HG02763 (cell line): ENCODE results near the gene TSPO2.
"Not testable (repeated sequence)": the region's sequence is repeated elsewhere in the genome, so short reads cannot be mapped to it uniquely, and the experiment has no call there.

Source experiments
- ATAC-seq: cut with Tn5 transposase; IDR thresholded peaks from one replicate; pipeline ENCODE4 v1.9.1; 2021; ENCODE audit warnings: mild to moderate bottlenecking, moderate library complexity; ENCODE audit not compliant: unreplicated experiment

TSPO2 gene, protein sequence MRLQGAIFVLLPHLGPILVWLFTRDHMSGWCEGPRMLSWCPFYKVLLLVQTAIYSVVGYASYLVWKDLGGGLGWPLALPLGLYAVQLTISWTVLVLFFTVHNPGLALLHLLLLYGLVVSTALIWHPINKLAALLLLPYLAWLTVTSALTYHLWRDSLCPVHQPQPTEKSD

DNA sequence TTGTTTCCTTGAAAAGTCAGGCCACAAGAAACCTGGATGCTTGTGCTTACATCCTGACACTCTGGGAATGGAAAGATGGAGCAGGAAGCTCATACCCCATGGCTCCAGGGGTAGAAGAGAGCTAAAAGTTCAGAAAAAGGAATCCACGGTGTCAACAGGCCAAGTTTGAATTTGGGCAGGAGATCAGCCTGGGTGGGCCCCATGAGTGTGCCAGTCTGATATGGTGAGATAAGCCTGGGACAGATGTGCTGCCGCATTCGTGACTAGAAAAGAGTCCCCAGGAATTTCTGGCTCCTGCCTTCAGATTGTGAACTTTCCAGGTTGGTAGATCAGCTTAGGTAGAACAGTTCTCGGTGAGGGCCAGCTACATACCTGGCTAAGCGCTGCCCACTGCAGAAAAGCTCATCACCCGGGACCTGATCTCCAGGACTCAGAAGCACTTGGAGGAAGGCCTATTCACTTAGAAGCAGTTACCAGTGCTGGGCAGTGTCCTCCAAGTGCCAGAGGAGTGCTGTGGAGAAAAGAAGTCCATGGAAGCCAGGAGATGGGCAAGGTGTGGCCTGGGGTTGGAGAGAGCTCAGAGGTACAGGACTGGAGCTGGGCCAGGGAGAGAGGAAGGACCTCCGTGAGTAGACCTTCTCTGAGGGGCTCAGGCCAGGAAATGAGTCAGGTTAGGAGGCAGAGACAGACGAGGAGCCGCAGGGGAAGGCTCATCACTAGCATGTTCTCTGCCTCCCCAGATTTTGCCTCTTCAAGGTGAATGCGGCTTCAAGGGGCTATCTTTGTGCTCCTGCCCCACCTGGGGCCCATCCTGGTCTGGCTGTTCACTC, at the start of gene TSPO2:
Gene TSPO2 (plus strand): TSS at position 242 of the 830 bp plus-strand sequence. CDS start 519 bp downstream, at position 761.
- no peak for ATAC-seq

DNA sequence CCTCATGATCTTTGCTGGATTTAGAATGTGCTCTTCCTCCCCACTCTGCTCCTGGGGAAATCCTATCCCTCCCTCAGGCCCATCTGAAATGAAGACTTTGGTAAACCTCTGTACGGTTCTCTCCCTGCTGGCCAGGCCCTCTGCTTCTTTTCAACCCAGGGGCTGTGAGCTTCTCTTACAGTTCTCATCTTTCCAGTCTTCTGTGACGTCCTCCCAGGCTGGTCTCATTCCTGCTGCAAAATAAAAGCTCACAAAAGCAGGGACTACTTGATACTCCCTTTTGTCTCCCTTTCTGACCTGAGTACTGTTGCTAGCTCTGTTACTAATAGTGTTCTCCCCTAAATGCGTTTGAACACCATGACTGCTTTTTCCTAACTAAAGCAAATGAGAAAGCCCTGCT, 49.5 kb upstream of the TSPO2 start:
- no peak for ATAC-seq

DNA sequence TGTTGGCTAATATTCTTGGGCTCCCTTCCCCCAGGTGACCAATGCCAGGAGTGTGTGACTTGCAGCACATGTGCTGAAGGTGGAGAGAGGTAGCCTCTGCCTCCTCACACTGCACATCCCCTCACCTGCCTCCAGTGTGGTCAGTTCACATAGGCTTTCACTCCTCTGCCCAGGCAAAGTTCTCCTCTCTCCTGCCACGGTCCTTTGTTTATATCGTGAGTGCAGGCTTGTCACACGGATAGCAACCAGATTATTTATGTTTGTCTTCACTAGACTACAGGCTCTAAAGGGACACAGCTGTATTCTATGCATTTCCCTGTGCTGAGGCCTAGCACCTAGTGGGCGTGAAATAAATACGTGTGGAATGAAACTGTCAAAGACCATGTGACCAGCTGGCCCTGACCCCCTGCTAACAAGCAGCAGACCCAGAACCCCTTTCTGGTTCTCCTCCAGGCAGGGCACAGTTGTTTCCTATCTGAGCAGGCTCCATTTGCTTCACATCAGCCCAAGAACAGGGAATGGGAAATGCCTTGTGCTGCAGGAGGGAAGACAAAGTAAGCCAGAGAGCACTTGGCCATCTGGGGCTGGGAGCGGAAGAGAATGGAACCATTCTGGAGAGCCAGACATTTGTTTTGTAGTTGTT, 45.6 kb upstream of the TSPO2 start:
- ATAC-seq, result no peak

DNA sequence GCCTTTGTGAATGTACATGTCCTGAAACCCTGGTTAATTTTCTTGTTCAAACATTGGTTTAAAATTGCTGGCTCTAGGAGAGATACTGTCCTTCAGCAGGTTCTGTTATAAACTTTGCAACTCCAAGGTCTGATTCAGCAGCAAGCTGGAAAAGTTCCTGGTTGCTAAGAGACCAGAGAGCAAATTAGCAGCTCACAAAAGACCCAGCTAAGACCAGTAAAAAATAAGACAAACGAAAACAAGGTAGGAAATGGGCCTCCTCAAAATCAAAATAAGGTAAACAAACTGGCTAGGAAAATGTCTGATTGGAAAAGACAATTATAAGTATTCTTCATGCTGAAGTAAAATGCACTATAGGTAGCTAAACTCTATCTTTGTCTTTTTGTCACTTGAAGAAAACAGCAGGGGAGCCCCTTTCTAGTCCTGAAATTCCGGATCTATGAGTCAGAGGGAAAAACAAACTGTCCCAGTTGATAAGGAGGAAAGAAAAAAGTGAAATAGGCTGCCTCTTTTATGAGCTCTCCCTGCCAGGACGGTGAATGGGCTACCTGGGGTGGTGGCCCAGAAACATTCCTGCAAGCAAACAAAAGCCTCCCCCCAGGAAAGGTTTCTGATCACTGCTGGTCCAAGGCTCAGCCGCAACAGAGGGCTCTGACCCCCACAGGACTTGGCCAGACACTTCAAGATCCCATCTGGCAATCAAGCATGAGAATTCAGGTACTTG, 44.9 kb upstream of the TSPO2 start:
- no peak for ATAC-seq

DNA sequence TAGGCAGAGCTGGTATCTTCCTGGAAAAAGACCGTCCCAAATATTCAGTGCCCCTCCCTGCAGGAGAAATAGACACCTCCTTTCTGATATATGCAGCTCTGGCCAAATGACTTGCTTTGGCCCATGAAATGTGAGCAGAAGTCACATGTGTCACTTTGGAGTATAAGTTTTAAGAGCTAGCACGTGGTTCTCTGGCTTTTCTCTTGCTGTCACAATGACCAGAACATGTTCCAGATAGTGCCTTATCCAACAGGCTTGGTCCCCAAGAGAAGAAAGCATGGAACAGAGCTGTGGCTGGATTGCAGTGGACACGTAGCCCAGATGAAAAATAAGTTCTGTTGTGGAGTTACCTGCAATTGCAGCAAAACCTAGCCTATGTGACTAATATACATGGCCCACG, 43.6 kb upstream of the TSPO2 start:
- no peak for ATAC-seq

DNA sequence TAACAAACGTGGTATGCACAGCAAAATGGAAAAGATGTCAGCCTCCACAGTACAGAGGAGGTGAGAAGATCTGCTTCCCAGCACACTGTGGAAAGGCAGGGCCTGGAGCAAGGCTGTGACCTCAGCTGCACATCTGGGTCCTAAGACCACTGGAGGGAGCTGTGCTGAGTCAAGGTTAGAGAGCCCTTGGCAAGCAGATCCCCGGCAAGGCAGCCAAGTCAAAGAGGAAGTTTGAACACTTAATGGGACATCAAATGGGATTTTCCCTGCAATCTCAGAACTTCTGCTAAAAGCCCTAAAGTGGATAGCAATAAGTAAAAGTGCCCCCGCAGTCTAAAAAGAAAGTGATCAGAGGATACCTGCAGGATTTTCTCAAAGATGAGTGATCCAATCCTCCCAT, 42.7 kb upstream of the TSPO2 start:
- no peak for ATAC-seq

DNA sequence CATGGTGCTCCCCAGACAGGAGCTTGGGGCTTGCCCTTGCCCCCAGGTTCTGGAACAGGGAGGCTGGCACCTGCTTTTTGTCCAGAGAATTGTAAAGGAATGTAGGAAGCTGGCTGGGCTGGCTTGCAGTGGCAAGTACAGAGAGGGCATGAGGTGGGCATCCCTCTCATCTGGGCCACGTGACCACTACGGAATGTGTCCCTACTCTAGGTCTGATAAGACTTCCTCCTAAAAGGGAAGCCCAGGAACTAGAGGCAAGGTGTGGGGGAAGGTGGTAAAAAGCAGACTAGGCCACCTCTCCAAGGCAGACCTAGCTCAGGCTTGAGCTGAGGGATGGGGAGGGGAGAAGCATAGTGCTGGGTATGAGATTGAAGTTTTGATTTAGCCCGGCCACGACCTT, 42.0 kb upstream of the TSPO2 start:
- ATAC-seq, result no peak

DNA sequence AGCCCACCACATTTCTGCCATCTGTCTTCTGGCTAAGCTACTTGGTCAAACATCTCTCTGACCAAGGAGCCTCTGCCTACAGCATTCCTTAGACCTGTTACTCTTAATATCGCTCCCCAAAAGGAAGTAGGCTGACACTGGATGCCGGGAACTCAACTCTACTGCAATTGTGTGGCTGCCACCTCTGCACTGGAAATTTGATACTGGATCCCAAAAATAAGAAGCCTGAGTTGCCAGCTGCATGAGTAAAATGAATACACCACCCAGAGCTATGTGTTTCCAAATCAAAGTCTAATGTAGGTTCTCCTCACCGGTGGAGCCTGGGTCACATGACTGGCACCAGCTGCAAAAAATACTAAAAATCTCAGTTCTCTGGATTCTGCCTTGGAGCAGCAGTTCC, 40.1 kb upstream of the TSPO2 start:
- ATAC-seq, result no peak

DNA sequence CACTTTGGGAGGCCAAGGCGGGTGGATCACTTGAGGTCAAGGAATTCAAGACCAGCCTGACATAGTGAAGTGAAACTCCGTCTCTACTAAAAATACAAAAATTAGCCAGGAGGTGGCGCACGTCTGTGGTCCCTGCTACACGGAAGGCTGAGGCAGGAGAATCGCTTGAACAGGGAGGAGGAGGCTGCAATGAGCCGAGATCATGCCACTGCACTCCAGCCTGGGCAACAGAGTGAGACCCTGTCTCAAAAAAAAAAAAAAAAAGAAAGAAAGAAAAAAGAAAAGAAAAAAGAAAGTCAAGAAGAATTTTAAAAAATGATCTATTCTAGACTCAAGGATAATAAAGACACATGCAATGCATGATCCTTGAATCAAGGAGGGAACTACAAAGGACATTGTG, 36.0 kb upstream of the TSPO2 start:
- not testable (repeated sequence) for ATAC-seq

DNA sequence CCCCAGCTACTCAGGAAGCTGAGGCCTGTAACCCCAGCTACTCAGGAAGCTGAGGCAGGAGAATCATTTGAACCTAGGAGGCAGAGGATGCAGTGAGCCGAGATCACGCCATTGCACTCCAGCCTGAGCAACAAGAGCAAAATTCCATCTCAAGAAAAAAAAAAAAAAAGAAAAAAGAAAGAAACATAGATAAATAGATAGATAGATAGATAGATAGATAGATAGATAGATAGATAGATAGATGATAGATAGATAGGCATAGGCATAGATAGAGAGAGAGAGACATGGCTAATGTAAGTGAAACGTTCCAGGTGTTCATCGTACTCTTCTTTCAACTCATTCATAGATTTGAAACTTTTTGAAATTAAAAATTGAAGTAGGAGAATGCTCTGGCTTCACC, 35.3 kb upstream of the TSPO2 start:
- ATAC-seq, result not testable (repeated sequence)

DNA sequence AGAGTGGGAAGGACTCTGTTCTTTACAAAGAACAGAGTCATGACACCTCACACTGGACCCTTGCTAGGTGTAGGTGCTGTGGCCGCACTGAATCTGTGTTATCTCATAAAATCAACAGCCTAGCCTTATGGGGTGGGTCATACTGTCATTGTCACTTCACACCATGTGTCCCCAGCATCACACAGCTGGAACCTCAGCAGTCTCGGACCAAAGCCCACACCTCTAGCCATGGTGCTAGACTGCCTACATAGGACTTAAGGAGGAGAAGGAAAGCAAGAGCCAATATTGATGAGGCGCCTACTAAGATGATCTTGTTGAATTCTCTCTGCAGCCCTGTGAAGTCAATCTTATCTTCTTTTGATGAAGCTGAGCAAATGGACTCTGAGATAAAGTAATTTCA, 34.3 kb upstream of the TSPO2 start:
- no peak for ATAC-seq

DNA sequence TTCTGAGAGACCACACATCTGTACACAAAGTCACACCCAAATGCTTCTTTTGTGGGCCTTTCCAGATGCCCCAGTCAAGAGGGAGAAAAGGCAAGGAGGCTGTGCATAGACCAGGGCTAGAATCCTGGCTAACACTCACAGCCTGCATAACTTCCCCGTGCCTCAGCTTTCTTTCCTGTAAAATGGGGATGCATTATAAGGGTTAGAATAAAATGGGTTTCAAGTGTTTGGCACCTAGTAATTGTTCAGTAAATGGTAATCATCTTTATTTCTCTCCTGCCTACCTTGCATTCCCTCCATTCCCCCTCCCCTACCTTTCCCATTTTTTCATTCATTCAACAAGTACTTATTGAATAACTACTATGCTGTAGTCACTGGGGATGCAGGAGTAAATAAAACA, 32.6 kb upstream of the TSPO2 start:
- no peak for ATAC-seq

DNA sequence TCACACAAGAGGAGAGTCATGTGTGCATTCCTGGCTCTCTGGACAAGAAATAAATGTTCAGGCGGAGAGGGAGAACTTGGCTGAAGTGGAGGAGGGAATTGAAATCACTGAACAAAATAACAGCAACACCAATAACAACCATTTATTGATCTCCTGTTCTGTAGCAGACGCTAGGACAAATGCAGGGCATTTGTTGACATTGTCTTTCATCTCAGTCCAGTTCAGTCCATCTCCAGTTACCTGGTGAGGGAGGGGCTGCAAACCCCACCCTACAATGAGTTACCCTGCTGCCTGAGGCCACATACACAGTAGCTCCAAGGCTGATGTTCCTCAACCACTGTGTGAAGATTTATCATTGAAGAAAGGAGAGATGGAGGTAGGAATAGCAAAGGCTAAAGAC, 30.6 kb upstream of the TSPO2 start:
- no peak for ATAC-seq

DNA sequence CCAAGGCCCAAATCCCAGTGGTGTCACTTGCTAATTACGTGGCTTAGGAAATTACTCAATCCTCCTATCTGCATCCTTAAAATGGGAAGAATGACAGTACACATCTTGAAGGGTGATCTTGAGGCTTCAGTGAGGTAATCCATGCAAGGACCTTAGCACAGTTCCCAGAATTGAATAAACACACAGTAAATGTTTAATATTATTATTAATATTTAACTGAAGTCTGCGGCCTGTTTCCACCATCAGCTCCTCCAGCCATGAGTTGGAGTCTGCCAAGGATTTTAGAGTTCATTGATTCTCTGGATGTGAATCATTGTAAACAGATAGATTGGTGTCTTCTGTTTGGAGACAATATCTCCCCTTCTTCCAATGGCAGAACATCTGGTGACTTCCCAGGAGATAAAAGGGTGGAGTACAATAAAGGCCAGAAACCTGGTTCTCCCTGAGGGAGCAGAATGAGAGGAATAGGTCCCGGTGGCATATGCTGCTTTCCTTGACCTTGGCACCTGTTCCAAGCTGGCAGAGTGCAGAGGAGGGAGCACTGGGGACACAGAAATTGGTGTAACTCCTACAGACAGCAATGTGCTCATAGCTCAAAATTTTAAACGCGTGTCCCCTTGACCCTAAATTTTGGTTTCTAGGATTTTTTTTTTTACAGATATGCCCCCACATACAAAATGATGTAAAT, 28.7 kb upstream of the TSPO2 start:
- no peak for ATAC-seq

DNA sequence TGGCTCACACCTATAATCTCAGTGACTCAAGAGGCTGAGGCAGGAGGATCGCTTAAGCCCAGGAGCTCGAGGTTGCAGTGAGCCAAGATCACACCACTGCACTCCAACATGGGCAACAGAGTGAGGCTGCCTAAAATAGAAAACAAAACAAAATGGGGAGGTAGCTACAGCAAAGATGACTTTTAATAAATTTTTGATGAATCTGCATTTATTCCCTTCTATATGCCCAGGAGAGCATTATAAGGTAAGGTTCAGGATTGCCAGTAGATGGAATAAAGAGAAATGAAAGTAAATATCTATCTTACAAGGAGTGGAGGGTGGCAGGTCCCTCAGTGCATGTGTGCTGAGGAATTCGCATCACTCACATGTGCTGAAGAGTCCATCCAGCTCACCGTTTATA, 27.5 kb upstream of the TSPO2 start:
- ATAC-seq, result no peak

DNA sequence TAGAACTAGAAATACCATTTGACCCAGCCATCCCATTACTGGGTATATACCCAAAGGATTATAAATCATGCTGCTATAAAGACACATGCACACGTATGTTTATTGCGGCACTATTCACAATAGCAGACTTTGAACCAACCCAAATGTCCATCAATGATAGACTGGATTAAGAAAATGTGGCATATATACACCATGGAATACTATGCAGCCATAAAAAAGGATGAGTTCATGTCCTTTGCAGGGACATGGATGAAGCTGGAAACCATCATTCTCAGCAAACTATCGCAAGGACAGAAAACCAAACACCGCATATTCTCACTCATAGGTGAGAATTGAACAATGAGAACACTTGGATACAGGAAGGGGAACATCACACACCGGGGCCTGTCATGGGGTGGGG, 26.4 kb upstream of the TSPO2 start:
- not testable (repeated sequence) for ATAC-seq

DNA sequence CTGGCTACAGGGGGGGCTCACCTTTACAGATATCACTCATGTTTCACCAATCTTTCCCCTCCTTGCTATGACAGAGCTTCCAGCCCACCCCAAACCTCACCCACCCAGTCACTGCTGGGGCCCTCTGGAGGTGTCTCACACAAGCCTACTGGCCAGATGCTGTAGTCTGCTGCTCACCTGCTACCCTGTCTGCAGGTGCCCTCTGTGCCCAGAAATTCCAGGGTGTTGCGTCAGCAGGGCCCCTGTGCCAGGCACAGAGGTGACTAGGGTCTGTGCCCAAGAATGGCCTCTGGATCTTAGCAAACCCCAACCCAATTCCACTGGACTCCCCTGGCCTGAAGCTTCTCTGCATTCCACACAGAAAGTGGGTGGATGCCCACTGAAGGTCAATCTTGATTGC, 24.6 kb upstream of the TSPO2 start:
- no peak for ATAC-seq

DNA sequence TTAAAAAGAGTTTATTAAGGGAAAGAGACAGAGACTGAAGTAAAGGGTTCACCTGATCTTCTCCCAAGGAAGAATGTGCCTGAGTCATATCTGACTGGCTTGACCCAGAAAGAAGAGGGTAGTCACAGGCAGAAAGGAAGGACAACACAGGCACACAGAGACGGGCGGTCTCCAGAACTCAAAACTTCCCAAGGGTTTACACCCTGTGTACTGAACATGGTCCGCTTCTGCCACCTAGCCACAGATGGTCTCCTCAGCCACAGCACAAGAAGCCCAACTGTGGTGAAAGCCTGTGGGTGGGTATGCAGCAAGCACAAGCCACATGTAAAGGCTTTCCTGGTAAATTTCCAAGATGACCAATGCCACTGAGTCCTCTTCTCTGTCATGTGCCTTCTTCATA, 20.4 kb upstream of the TSPO2 start:
- ATAC-seq, result no peak

DNA sequence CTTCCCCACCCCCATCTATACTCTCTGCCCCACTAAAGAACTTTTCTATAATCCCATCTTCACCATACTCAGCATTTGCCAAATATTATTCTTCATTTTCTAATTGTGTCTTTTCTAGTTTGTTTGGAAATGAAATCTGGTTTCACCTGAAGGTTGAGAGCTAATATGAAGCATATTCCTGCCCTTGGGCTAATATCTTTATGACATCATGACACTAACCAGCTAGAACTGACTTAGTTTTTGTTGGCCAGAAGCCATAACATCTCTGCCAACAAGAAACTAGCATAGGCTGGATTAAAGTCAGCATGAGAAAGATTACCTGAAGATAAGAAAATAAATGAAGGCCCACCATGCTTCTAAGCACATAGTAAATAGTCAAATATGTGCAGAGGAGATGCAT, 20.0 kb upstream of the TSPO2 start:
- ATAC-seq, result no peak

DNA sequence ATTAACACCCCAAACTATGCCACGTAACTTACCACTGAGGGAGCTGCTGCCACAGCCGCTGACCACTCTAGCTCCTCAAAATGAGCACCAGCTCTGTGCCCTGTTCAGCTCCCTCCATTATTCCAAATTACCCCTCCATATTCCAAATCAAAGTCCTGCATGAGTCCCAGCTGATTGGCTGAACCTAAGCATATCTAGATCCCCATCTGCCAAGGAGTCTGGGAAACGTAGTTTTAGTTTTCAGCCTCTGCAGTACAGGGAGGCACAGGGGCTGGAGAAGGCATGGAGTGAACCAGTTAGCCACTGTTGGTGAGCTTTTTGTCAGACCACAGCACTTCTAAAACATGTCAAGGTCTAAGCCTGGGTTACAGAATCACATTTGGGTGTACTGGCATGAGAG, 19.2 kb upstream of the TSPO2 start:
- no peak for ATAC-seq

DNA sequence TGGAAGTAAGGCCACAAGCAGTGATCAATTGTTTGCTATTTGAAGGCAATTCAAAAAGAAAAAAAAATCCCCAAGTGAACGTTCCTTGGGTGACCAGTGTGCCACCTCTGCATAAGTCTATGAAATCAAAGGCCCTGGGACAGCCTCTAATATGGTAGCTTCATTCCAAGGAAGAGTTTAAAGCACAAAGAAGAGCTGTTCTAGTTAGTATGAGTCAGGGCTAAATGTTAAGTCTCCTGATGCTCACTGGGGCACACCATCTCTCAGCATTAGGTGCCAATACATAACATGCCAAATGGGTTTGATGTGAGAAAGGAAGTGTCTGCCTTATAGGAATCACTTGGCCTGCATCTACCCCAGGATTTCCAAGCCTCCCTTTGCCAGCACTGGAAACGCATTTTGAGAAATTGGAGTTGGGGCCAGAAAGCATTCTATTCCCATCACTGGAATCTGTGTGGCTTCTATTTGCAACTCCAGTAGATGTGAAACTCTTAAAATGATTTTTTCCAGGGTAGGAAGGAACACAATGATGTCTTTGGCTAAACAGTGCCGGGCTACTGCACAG, 16.2 kb upstream of the TSPO2 start:
- no peak for ATAC-seq
